GM12892 (cell line): ENCODE measurements around the gene ARHGAP15.

Experiments
- POLR2A ChIP-seq: IDR thresholded peaks from 2 replicates; pipeline ENCODE4 v1.6.1; 2011; ENCODE audit warnings: low read depth, low read length, control low read depth
- POLR2AphosphoS5 ChIP-seq: IDR thresholded peaks from 2 replicates; pipeline ENCODE4 v1.6.1; 2011; ENCODE audit warnings: low read depth, low read length, control low read depth
- TAF1 ChIP-seq: IDR thresholded peaks from 2 replicates; pipeline ENCODE4 v1.6.1; 2011; ENCODE audit warnings: low read depth, mild to moderate bottlenecking, control low read depth, low read length, borderline replicate concordance

DNA sequence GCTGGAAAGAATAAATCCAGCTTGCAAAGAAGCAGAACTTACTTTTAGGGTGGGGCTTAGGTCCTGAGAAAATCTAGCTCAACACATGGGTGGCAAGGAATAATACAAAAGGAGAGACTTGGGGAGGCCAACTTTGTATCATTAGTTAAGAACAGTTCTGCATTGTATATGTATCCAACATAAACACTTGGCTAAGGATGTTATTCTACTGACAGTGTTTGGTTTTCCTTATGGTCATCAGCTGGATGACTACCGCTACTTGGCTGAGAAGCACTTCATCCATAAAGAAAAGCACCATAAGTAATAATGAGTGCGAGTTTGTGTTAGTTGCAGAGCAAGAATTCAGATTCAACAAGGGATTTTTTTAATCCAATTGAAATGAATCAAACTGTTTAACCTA, 614.9 kb downstream of the ARHGAP15 start:
- TF ChIP-seq POLR2AphosphoS5 (no peak), TAF1 (no peak), POLR2A (no peak)
